Right cardiac atrium (tissue), 5 donors: ENCODE data around the gene KCTD5. TPM values are rescaled to one million over a fixed set of nuclear protein-coding genes. Genes with fewer than 3 reads are reported as not detected.

Source experiments
- ATAC-seq, 2 donors: fragments of 200-7000 bp; cut with Tn5 transposase; one replicate each; pipeline versions ENCODE4 v1.8.0 to v1.9.1; 2020; ENCODE audit warnings: moderate library complexity in 2 of 2, mild to moderate bottlenecking in 1 of 2
- DNase-seq, 3 donors: peaks; one replicate each; pipeline ENCODE4 v3.0.0-alpha.2; 2020
- H3K27ac ChIP-seq: one replicate; pipeline ENCODE4 v1.5.1; 2013; ENCODE audit warnings: mild to moderate bottlenecking, low read length, control low read depth, moderate library complexity
- H3K27me3 ChIP-seq: one replicate; pipeline ENCODE4 v1.6.1; 2013; ENCODE audit not compliant: control insufficient read depth, insufficient read depth
- H3K4me1 ChIP-seq: one replicate; pipeline ENCODE4 v1.6.1; 2013; ENCODE audit warnings: low read length; ENCODE audit not compliant: control insufficient read depth, insufficient read depth
- H3K4me3 ChIP-seq: one replicate; pipeline ENCODE4 v1.5.1; 2013; ENCODE audit warnings: low read length, control low read depth
- H3K9me3 ChIP-seq: one replicate; pipeline ENCODE4 v1.6.1; 2013; ENCODE audit warnings: low read length; ENCODE audit not compliant: control insufficient read depth
- WGBS: extraction: QIAGEN DNeasy Blood & Tissue Kit; methylation state at CpG from one replicate; pipeline ENCODE4 v1.1.7; 2013; 5-methylcytosine and 5-hydroxymethylcytosine counted together
- intact Hi-C, 4 donors: fragments of 100-400 bp; cut with DNase I; formaldehyde crosslinking; loops; one replicate each; pipeline versions ENCODE4 v1.11.0 to v1.14.0; 2022 to 2023
- polyA plus RNA-seq: library from polyadenylated mRNA; stranded (reverse); fragments of 200-250 nt; gene quantifications from one replicate; pipeline ENCODE4 v1.2.3, GENCODE V29; 2013
- total RNA-seq, 4 donors: library from RNA; stranded (reverse); fragmentation: NEBNext Ultra II Directional; extraction: Animal tissue kit (Norgen Biotek cat#: 25700); gene quantifications; one replicate each; pipeline ENCODE4 v1.2.1, GENCODE V29; 2021
- donor health status: healthy with polysubstance abuse.
- donor health status: DM: no; HTN: yes; CAD: no.
- donor health status: DM: no; HTN: no; CAD: no.
- donor health status: DM: no; HTN: yes; CAD: no; lungs with severe emphysema.
- donor health status: DM: yes; HTN: yes; CAD: no.

Gene KCTD5
- total and polyA plus RNA-seq, 5 donors, result 10.6 to 13.7 (median 11.7) TPM

DNA sequence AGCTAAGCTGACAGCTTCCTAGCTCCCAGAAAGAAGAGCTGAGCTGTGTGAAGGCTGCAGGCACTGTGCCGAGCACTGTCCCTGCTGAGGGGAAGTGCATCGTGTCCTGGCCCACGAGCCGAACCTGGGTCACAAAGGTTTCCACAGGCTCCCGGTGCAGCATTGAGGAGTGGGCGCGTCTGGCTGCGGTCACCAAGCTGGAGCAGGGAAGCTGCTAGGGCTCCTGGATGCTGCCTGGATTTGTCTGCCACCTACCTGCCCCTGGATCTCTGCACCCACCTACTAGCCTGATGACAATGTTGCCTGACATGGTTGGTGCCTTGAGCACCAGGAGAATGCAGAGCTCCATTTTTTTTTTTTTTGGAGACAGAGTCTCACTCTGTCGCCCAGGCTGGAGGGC lies 63.6 kb downstream of the KCTD5 start:
- no peaks in the 10 kb centered on the region for H3K27me3 ChIP-seq
- WGBS, result 79% methylated on average over 9 of the region's 9 CpGs
- intact Hi-C loops, result no loop called here
- no peaks in the 10 kb centered on the region for H3K9me3 ChIP-seq
- no peaks in the 10 kb centered on the region for H3K4me1 ChIP-seq
- no peak overlapping the region for H3K4me3 ChIP-seq
- H3K27ac ChIP-seq, result no peak overlapping the region
- ATAC-seq (no peak), DNase-seq (no peak)

- no peak for DNase-seq
- no peaks in the 10 kb centered on the region for H3K9me3 ChIP-seq
- no peak overlapping the region for H3K4me3 ChIP-seq
- H3K27me3 ChIP-seq, result no peaks in the 10 kb centered on the region
- H3K4me1 ChIP-seq, result peaks cover 3% of the 10 kb centered on the region
- no peak for ATAC-seq
- 84% methylated on average over 7 of the region's 7 CpGs for WGBS
- intact Hi-C loops, result no loop called here
- no peak overlapping the region for H3K27ac ChIP-seq
These were observed 66.6 kb downstream of the KCTD5 start for GRCh38 chr16:2748757-2749455.

DNA sequence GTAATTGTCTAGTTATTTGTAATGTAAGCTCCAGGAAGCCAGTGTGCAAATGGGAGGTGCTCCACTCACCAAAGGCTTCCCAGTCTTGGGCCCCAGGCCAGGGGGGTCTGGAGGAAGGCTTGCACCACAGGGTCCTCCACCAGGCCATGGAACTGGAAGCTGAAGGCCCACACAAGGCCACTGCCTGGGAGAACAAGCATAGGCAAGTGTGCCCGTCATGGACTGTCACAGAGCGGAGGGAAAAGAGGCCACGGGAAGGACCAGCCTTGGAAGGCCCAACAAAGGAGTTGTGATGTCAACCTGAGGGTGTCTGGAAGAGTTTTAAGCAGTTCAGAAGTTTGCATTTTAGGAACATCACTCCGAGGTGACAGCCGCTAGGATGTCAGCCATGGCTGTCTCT lies 67.2 kb downstream of the KCTD5 start:
- intact Hi-C loops, result no loop called here
- H3K4me1 ChIP-seq, result peaks cover 4% of the 10 kb centered on the region
- no peaks in the 10 kb centered on the region for H3K9me3 ChIP-seq
- 93% methylated on average over 5 of the region's 5 CpGs for WGBS
- no peak overlapping the region for H3K4me3 ChIP-seq
- DNase-seq (no peak), ATAC-seq (no peak)
- H3K27me3 ChIP-seq, result no peaks in the 10 kb centered on the region
- H3K27ac ChIP-seq, result no peak overlapping the region

- 96% methylated on average over 6 of the region's 6 CpGs for WGBS
- DNase-seq (no peak), ATAC-seq (no peak)
- Histone ChIP-seq H3K9me3 (no peaks in the 10 kb centered on the region), H3K4me1 (peaks cover 7% of the 10 kb centered on the region), H3K4me3 (no peak overlapping the region), H3K27me3 (no peaks in the 10 kb centered on the region), H3K27ac (no peak overlapping the region)
- intact Hi-C loops, result no loop called here
These were observed 67.6 kb downstream of the KCTD5 start for GRCh38 chr16:2749936-2750335.

GRCh38 chr16:2751577-2752034 lies 69.3 kb downstream of the KCTD5 start:
- ATAC-seq (no peak), DNase-seq (peak; percentile 37 to 79 (median 73))
- Histone ChIP-seq H3K4me1 (peaks cover 16% of the 10 kb centered on the region), H3K9me3 (no peaks in the 10 kb centered on the region), H3K4me3 (peak overlapping the region; percentile 90), H3K27me3 (no peaks in the 10 kb centered on the region), H3K27ac (peak overlapping the region; percentile 98)
- intact Hi-C loops, result no loop called here
- 52% methylated on average over 23 of the region's 23 CpGs for WGBS

DNA sequence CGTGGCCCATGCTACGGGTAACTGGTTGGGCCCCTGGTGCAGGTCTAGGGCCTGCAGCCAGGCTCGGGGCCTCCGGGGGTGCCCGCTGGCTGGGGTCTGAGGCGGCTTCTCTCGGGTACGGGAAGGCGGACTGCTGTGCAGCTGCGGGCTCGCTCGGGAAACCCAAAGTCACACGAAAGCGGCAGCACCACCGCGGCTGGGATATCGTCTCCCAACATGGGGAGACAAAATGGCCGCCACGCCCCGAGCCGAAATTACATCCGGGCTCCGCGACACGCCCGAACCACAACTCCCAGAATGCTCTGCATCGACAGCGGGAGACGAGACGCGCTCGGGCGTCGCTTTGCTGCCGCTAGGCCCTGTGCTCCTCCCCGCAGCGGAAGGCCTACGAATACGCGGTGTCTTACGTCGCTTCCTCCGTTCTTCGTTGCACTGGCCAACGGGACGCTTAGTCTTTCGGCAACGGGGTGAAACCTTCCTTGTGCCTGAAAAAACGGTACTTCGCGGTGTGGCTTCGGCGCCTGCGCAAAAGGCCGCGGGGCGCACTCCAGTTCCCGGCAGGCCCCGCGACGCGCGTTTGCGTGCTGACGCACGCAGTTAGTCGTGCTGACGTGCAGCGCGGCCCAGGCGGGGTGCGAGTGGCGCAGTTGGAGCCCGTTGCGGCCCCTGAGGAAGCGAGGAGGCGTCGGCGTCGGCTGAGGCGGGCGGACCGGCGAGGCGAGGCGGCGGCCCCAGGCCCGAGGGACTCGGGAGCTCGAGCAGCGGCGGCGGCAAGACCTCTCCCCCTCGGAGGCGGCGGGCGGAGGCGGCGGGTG lies 69.9 kb downstream of the KCTD5 start, which contains the start of gene SRRM2:
Gene SRRM2 (plus strand): TSS at position 604 of the 815 bp plus-strand sequence. CDS start 3,727 bp downstream, outside the sequence.
- no peaks in the 10 kb centered on the region for H3K27me3 ChIP-seq
- H3K4me3 ChIP-seq, result peak within 1 kb of the TSS; percentile 90
- under 1% methylated on average over 99 of the region's 99 CpGs for WGBS
- peaks cover 17% of the 10 kb centered on the region for H3K4me1 ChIP-seq
- peak; percentile 96 to 98 (median 98) for DNase-seq
- H3K9me3 ChIP-seq, result no peaks in the 10 kb centered on the region
- intact Hi-C loops, result no loop called here
- H3K27ac ChIP-seq, result peak within 1 kb of the TSS; percentile 98
- ATAC-seq, result peak; percentile 94 to 96

GRCh38 chr16:2752850-2753732 lies 70.8 kb downstream of the KCTD5 start:
- Histone ChIP-seq H3K27me3 (no peaks in the 10 kb centered on the region), H3K27ac (peak overlapping the region; percentile 98), H3K4me1 (peaks cover 20% of the 10 kb centered on the region), H3K9me3 (no peaks in the 10 kb centered on the region), H3K4me3 (peak overlapping the region; percentile 90)
- ATAC-seq, result peak; percentile 79 to 87
- DNase-seq, result peak; percentile 86 to 96 (median 94)
- intact Hi-C loops, result no loop called here
- under 1% methylated on average over 80 of the region's 82 CpGs for WGBS

GRCh38 chr16:2753733-2754020 lies 71.4 kb downstream of the KCTD5 start:
- no peaks in the 10 kb centered on the region for H3K27me3 ChIP-seq
- 2% methylated on average over 7 of the region's 7 CpGs for WGBS
- peak overlapping the region; percentile 98 for H3K27ac ChIP-seq
- intact Hi-C loops, result no loop called here
- peak overlapping the region; percentile 90 for H3K4me3 ChIP-seq
- H3K4me1 ChIP-seq, result peaks cover 20% of the 10 kb centered on the region
- H3K9me3 ChIP-seq, result no peaks in the 10 kb centered on the region
- DNase-seq, result peak in 1 of 3 donors; percentile 10
- no peak for ATAC-seq

- no peak for ATAC-seq
- no peaks in the 10 kb centered on the region for H3K9me3 ChIP-seq
- no peak overlapping the region for H3K27ac ChIP-seq
- no peaks in the 10 kb centered on the region for H3K27me3 ChIP-seq
- H3K4me1 ChIP-seq, result peaks cover 20% of the 10 kb centered on the region
- no peak for DNase-seq
- 14% methylated on average over 3 of the region's 3 CpGs for WGBS
- peak overlapping the region; percentile 90 for H3K4me3 ChIP-seq
- intact Hi-C loops, result no loop called here
These were observed 72.8 kb downstream of the KCTD5 start for GRCh38 chr16:2755158-2755557.

DNA sequence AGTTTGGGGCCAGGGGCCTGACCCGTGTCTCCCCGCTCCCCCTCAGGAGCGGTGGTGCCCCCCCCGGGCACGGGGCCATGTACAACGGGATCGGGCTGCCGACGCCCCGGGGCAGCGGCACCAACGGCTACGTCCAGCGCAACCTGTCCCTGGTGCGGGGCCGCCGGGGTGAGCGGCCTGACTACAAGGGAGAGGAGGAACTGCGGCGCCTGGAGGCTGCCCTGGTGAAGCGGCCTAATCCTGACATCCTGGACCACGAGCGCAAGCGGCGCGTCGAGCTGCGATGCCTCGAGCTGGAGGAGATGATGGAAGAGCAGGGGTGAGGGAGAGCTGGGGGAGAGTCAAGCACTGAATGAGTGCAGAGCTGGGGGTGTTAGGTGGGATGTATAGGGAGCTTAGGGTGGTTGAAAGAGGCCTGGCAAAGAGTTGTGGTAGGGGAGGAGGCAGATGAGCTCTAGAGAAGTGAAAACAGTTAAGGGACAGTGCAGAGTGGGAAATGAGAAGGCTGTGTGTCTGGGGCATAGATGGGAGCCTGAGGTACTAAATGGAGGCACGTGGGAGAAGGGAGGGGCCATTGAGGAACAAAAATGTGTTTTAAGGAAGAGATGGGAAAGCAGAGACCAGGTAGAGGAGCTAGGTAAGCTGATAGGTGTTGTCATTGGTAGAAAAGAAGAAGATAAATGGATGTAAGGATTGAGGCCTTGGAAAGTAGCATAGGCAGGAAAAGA lies 74.1 kb downstream of the KCTD5 start:
- DNase-seq, result no peak

More for the DNA sequence above, 74.1 kb downstream of the KCTD5 start:
- no peaks in the 10 kb centered on the region for H3K9me3 ChIP-seq
- peaks cover 20% of the 10 kb centered on the region for H3K4me1 ChIP-seq
- H3K4me3 ChIP-seq, result no peak overlapping the region
- H3K27ac ChIP-seq, result no peak overlapping the region
- 88% methylated on average over 30 of the region's 30 CpGs for WGBS
- intact Hi-C loops, result no loop called here
- ATAC-seq, result no peak
- H3K27me3 ChIP-seq, result no peaks in the 10 kb centered on the region
